Measurements from ENCODE around the gene UVSSA. TPM values are rescaled to one million over a fixed set of nuclear protein-coding genes. Genes with fewer than 3 reads are reported as not detected.
"Not testable (repeated sequence)": the region's sequence is repeated elsewhere in the genome, so short reads cannot be mapped to it uniquely, and the experiment has no call there.

UVSSA gene
- total RNA-seq, 1 donor from 2014 or later, result 3.1 TPM

DNA sequence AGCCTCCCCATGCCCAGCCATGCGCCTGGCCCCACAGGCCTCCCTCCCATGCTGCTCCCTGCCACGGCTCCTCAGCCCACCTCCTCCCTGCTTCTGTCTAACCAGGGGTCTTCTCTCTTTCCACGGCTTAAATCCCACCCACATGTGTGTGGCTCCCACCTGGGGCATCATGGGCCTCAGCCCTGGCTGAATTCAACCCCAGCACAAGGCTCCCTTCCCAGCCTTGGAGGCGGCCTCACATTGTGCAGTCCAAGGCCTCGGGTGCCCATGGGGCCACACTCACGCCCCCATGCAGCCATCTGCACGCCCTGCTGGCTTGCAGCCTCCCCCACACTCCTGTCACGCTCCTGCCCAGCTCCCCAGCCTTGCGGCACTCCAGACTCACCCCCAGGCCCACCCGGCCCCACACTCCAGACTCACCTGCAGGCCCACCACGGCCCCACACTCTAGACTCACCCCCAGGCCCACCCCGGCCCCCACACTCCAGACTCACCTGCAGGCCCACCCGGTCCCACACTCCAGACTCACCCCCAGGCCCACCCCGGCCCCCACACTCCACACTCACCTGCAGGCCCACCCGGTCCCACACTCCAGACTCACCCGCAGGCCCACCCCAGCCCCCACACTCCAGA lies 30.4 kb upstream of the UVSSA start:
- no peak for DNase-seq (ENCODE audit: low read depth in 2 of 2)

DNA sequence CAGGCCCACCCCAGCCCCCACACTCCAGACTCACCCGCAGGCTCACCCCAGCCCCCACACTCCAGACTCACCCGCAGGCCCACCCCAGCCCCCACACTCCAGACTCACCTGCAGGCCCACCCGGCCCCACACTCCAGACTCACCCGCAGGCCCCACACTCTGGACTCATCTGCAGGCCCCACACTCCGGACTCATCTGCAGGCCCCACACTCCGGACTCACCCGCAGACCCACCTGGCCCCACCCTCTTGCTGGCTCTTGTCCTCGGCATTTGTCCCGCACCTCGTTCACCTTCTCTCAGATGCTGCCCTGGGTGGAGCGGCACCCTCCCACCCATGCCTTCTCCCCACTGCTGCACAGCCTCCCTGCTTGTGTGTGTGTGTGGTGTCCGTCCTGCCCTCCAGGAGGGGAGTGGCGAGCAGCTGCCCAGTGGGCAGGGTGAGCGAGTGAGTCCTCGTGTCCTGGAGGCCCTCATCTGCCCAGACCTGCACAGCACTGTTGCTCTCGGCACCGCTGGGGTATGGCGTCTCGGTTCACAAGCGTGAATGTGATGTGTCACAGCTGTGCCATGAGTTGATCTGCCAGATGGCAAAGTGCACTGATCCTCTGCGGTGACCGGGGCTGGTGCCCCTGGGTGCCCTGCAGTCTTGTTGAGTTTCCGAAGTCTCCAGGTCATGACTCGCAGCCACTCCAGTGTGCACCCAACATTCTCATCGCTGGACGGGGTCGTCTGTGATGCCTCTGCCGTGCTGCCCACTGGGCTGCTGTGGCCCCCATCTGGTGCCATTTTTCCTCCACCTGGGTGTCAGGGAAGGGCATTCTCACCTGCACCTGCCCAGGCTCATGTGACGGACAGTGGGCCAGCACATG lies 29.6 kb upstream of the UVSSA start:
- DNase-seq (ENCODE audit: low read depth in 2 of 2), result no peak

DNA sequence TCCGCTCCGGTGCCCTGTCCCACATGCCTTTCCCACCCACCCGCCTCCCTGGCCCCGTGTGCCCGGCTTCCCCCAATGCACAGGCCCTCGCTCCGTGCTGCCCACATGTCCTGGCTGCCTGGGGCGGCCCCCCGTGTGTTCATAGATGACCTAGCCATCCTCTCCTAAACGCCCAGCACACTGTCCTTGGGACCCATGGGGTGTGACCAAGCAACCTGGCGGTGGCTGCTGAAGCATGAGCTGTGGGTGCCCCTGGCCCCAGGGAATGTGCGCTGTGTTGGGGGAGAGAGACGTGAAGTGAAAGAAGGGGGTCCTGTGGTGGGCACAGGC lies 29.0 kb upstream of the UVSSA start:
- no peak for DNase-seq (ENCODE audit: low read depth in 2 of 2)

DNA sequence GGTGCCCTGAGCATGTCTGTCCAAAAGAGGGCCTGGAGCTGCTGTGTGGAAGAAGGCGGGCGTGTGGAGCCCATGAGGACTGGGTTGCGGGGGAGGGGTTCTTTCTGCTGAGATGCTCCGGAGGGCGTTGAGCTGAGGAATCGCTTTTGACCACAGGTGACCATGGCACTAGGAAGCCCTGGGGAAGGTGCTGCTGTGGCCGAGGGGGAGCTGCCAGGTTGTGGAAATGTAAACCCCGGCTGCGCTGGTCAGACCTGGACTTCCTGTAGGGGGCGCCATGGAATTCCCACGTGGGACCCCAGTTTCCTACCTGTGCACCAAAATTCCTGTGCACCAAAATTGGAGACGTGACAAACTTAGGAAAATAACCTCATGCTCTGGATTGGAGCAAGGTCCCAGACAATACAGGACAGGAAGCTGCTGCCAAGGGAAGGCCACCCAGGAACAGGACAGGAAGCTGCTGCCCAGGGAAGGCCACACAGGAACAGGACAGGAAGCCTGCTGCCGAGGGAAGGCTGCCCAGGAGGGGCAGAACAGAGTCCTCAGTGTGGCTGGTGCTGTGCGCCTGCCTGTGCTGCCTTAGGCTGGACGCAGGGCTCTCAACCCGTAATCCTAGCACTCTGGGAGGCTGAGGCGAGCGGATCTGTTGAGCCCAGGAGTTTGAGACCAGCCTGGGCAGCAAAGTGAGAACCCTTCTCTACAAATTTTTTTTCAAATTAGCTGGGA lies 28.4 kb upstream of the UVSSA start:
- DNase-seq (ENCODE audit: low read depth in 2 of 2), result no peak

DNA sequence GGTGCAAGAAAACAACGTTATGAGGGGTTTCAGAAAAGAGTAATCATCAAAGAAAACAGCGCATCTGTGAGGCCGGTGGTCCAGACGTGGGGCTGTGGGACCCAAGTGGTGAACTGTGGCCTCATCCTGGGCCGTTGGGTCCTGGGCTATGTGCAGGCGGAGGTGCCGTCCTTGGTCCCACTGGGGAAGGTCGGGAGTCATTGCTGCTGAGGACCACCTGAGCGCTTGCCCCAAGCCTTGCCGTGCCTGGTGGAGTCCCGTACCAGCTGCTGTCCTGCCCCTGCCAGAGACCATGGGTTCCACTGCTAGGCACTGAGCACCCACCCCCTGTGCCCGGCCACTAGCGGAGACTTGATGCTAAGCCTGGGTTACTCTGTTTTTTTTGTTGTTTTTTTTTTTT lies 25.5 kb upstream of the UVSSA start:
- DNase-seq (ENCODE audit: low read depth in 2 of 2), result no peak

DNA sequence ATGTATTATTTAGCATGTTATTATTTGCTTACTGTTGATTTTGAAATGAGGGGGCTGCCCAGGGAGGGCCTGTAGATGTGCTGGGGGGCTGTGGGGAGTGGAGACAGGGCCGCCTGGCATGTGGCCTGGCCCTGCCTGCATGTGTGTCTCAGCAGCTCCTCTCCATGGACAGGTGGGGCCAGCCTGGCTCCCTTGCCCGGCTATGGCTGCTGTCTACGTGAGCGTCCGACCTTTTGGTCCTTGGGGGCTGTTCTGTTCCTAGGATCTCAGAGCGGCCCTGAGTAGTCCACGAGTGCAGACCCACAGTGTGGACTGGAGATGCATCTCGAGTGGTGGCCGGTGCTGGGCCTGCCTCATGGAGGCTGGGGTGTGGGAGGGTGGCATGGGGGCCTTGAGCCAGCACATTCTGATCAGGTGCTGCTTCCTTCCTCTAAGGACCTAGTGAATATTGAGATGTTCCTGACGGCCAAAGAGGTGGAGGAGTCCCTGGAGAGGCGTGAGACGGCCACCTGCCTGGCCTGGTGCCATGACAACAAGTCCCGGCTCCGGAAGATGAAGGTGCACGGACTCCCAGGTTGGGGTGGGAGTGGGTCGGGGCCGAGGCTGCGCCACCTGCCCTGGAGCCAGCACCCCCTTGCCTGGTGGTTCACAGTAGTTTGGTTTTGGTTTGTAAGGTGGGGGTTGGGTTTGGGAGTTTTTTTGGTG lies 24.9 kb upstream of the UVSSA start:
- DNase-seq (ENCODE audit: low read depth in 2 of 2), result no peak

DNA sequence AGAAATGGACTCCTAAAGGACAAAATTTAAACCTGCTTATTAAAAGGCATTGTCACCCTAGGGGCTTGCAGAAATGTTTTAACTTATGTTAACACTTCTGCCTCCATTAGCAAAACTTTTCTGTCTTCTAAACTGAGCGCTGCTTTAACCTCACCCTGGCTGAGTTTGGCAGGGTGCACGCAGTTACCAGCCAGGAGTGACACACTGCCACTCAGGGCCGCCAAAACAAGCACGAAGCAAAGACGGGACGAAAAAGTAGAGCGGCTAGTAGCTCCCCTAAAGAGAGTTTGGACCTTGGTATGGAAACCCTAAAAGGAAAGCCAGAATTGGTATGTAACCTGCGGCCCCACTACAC lies 23.8 kb upstream of the UVSSA start:
- no peak for DNase-seq (ENCODE audit: low read depth in 2 of 2)

DNA sequence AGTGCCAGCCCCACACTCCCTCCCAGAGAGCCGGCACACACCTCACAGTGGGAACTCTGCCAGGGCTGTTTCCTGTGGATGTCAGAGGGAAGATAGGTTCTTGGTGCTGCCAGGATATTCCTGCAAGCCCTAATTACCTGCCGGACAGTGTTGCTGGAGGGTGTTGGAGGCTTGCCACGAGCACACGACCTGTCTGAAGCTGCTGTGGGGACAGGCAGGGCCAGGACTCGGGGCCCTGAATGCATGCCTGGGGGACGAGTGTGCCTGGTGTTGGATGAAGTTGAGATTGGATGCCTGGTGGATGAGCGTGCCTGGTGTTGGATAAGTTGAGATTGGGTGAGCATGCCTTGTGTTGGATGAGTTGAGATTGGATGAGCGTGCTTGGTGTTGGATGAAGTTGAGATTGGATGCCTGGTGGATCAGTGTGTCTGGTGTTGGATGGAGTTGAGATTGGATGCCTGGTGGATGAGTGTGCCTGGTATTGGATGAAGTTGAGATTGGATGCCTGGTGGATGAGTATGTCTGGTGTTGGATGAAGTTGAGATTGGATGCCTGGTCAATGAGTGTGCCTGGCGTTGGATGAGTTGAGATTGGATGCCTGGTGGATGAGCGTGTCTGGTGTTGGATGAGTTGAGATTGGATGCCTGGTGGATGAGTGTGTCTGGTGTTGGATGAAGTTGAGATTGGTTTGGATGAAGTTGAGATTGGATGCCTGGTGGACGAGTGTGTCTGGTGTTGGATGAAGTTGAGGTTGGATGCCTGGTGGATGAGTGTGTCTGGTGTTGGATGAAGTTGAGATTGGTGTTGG lies 23.2 kb upstream of the UVSSA start:
- DNase-seq (ENCODE audit: low read depth in 2 of 2), result peak in 1 of 2 donors; percentile 25

DNA sequence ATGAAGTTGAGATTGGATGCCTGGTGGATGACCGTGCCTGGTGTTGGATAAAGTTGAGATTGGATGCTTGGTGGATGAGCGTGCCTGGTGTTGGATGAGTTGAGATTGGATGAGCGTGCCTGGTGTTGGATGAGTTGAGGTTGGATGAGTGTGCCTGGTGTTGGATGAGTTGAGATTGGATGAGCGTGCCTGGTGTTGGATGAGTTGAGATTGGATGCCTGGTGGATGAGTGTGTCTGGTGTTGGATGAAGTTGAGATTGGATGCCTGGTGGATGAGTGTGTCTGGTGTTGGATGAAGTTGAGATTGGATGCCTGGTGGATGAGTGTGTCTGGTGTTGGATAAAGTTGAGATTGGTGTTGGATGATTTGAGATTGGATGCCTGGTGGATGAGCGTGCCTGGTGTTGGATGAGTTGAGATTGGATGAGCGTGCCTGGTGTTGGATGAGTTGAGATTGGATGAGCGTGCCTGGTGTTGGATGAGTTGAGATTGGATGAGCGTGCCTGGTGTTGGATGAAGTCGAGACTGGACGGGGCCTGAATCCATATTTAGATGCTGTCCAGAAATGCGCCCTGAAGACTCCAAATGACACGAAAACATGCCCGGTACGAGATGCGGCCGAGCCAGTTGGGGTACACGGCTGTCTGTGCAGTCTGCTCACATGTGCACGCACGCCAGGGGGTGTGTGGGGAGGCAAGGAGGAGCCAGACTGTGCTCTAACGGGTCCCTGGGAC lies 22.4 kb upstream of the UVSSA start:
- not testable (repeated sequence) for DNase-seq (ENCODE audit: low read depth in 2 of 2)

DNA sequence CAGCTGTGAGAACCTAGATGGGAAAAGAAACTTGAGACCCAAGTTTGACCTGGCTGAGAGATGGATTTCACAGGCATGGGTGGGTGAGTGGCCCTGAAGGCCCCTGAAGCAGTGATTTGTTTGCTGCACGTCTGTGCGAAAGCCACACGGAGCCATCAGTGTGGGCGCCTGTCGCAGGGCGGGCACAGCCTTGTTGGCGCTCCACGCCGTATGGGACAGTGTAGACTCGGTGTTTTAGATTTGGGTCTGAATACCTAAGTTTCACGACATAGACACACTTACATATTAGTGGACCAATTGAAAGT lies 21.9 kb upstream of the UVSSA start:
- no peak for DNase-seq (ENCODE audit: low read depth in 2 of 2)

DNA sequence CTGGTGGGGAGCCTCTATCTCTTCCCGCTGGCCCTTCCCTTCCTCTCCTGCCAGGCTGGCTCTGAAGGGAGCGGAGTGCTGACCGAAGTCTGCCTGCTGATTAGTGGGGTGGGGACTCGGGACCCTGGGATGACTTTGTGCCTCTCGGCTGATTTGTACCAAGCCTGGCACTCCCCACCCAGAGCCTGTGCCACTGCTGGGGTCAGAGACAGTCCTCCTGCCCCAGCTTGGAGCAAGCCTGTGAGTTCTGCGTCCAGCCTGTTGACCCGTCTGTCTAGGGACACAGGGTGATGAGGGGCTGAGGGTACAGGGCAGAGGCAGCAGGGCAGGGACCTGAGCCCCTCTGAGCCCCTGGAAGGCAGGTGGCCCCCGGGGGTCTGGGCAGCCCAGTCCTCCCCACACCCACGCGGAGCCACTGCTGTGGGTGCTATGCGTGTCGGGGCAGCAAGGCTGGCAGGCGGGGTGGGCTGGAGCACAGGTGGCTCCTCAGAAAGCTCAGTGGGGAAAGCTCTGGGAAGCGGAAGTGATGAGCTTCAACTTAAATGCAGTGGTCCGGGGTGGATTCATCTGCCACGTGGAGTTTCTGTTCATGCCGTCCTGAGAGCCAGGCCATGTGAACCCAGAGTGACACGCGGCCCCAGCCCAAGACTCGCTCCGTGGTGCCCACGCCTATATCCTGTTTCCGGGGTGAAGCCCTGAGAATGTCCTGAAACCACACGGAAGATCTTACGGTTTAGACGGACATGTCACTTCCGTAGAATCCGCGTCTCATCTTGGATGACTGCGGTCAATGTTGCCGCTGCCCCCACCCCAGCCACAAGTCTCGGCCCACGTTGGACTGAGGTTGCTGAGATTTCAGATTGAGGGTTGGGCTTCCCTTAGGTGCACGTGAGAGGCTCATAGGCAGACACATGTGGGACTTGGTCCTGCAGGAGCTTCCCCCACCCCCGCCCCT lies 21.1 kb upstream of the UVSSA start:
- no peak for DNase-seq (ENCODE audit: low read depth in 2 of 2)

DNA sequence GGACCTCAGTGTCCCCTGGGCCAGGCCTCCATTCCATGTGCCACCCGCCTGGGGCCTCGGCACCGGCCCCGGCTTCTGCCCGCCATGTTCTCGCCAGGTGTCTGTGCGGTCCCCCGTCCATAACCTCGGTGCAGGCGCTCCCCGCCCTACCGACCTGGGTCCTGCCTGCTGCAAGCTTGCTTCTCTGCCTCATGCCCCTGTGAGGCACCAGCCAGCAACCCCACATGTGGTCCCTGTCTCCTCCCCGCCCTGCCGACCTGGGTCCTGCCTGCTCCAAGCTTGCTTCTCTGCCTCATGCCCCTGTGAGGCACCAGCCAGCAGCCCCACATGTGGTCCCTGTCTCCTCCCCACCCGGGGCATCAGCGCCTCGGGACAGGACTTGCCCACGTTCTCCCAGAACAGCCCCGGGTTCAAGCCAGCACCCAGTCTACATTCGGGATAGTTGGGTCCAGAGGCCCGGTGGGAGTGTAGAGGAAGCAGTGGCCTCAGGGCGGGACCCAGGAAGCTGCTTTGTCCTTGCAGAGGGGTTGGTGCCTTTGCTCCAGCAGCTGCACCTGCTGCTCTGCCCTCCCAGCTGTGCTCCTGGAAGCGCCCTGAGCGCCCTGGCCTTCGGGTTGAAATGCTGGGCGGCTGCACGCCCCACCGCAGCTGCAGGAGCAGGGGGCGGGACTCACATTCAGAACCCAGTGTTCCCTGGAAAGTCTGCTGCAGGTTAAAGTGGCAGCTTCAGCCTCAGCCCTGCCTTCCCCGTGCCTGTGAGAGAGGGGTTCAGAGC lies 20.1 kb upstream of the UVSSA start:
- no peak for DNase-seq (ENCODE audit: low read depth in 2 of 2)

DNA sequence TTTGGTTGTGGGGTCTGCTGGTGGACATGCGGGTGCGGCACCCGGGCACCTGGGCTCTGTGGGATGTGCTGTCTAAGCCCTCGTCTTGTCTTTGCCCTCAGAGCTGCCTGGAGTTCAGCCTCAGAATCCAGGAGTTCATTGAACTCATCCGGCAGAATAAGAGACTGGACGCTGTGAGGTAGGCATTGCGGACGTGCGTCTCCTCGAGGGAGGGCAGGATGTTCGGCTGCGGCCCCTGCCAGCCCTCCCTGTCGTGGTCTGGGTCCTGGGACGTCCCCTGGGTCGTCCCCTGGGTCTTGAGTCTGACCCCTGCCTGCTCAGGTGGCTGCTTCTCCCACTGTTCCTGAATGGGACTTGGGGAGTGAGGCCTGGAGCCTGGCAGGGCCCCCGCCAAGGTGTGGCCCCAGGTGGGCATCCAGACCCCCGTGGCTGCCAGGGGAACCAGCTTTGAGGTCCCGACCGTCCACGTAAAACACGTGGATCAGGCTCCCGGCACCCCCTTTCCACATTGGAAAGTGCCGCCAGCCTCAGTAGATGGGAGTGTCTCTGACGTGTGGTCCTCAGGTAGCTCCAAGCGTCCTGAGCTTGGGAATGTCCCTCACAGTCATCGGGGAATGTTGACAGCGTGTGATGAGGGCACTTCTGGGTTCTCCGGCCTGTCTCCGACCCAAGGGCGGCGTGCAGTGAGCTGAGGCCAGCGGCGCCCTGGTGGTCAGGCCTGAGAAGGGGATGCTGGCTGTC lies 19.3 kb upstream of the UVSSA start:
- no peak for DNase-seq (ENCODE audit: low read depth in 2 of 2)

DNA sequence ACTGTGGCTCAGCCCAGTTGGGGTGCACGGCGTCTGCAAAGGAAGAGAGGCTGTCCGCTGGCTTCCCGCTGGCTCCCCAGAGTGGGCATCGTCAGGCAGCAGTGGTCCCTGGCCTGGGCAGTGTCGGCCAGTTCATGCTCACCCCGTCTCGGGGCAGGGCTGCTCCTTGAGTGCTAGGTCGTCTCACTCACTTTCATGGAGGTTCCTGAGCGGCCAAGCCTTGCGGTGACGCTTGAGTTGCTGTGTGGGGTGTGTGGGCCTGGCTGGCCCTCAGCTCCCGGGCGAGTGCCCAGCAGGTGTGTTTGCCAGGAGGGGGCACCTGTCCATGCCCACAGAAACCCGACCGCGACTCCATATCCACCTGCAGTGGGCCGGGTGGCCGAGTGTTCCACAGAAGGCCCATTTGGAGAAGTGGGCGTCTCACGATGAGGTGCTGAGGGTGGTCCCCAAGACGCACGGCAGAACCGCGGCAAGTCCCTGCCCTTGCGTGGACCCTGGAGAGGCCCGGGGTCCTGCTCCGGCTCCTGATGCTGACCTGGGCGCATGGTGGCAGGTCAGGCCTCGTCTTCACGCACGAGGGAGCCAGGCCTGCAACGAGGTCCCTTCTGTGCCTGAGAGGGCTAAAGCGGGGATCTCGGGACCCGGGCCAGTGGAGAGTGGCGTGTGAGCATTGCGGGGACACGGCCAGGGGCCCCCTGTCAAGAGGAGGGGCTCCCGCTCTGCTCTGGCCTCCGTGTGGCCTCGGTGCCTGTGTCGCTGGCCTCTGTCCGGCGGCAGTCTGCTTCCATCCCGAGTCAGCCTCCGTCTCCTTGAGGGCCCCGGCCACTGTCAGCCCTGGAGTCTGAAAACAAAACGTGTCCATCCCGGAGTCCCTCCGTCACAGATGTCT lies 18.5 kb upstream of the UVSSA start:
- no peak for DNase-seq (ENCODE audit: low read depth in 2 of 2)

DNA sequence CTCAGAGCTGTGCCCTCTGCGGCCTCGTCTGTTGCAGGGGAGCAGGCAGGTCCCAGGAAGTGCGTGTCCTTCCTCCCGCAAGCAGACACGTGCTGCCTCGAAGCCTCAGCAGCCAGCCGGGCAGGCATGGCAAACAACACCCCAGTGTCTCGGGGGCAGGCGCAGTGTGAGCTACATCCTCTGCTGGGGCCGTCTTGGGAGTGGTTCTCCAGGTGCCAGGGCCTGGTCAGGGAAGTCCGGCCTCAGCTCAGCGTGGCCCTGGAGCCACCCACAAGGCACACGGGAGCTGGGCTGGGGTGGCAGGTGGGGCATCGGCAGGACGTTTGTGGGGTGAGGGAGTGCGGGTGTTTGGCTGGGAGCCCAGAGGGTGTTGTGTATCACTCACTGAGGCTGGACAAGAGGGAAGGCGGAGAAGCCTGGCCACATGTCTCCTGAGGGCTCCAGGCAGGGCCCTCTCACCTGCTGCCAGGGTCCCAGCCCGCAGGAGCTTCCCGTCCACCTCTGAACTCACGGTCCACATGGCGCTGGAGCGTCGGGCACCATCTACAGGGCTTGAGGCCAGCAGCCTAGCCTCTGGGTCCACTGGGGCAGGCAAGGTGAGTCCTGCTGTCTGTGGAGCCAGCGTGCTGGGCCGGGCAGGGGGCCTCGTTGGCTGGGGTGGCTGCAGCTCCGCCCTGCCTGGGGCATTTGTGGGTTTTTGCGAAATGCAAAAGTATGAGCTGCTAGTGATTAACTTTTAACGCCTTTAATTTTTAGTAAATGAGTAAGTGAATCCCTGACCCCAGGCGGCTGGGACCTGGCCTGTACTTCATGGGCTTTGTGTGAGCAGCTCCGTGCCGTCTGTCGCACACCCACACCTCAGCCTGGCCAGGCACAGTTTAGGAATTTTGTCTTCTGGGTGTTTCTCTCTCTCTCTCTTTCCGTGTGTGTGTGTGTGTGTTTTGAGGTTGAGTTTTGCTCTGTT lies 17.3 kb upstream of the UVSSA start:
- no peak for DNase-seq (ENCODE audit: low read depth in 2 of 2)
